Lower lobe of right lung (tissue), 2 donors: Measurements from ENCODE around the gene SORL1. TPM values are rescaled to one million over a fixed set of nuclear protein-coding genes. Genes with fewer than 3 reads are reported as not detected.

Experiments
- ATAC-seq, 2 donors: fragments of 200-7000 bp; cut with Tn5 transposase; one replicate each; pipeline ENCODE4 v1.9.1; 2020 to 2022; ENCODE audit warnings: mild to moderate bottlenecking in 2 of 2, moderate library complexity in 2 of 2
- DNase-seq: peaks from one replicate; pipeline ENCODE4 v3.0.0-alpha.2; 2020
- H3K27ac ChIP-seq: fragments of 200-600 bp; one replicate; pipeline ENCODE4 v1.8.0; 2022
- H3K27me3 ChIP-seq: fragments of 200-600 bp; one replicate; pipeline ENCODE4 v1.8.0; 2022; ENCODE audit warnings: low read depth
- H3K36me3 ChIP-seq: fragments of 200-600 bp; one replicate; pipeline ENCODE4 v1.8.0; 2022; ENCODE audit warnings: mild to moderate bottlenecking
- H3K4me1 ChIP-seq: fragments of 200-600 bp; one replicate; pipeline ENCODE4 v1.8.0; 2022
- H3K4me3 ChIP-seq: fragments of 200-600 bp; one replicate; pipeline ENCODE4 v1.8.0; 2022; ENCODE audit warnings: mild to moderate bottlenecking
- H3K9me3 ChIP-seq: fragments of 200-600 bp; one replicate; pipeline ENCODE4 v1.8.0; 2022
- CTCF ChIP-seq: fragments of 200-600 bp; IDR thresholded peaks from one replicate; pipeline ENCODE4 v1.8.0; 2022; ENCODE audit warnings: antibody characterized with exemption, mild to moderate bottlenecking
- intact Hi-C: fragments of 100-400 bp; cut with DNase I; formaldehyde crosslinking; loops from one replicate; pipeline ENCODE4 v1.11.0; 2022
- total RNA-seq: library from RNA; stranded (reverse); fragmentation: NEBNext Ultra II Directional; extraction: Animal tissue kit (Norgen Biotek cat#: 25700); gene quantifications from one replicate; pipeline ENCODE4 v1.2.1, GENCODE V29; 2021
- donor health status: DM: no; HTN: yes; CAD: no; lungs with severe emphysema.

Gene SORL1
- total RNA-seq, 1 donor from 2014 or later, result 74.0 TPM

GRCh38 chr11:121550247-121551030, 98.3 kb downstream of the SORL1 start:
- Histone ChIP-seq H3K27me3 (no peaks in the 10 kb centered on the region), H3K4me3 (no peak overlapping the region), H3K36me3 (peaks cover 32% of the 10 kb centered on the region), H3K27ac (no peak overlapping the region), H3K9me3 (no peaks in the 10 kb centered on the region), H3K4me1 (no peaks in the 10 kb centered on the region)
- no peak for DNase-seq
- intact Hi-C loops, result no loop called here
- peak in 1 of 2 donors; percentile 42 for ATAC-seq
- TF ChIP-seq CTCF, result no peak

- DNase-seq (no peak), ATAC-seq (no peak)
- Histone ChIP-seq H3K4me3 (no peak overlapping the region), H3K9me3 (no peaks in the 10 kb centered on the region), H3K4me1 (no peaks in the 10 kb centered on the region), H3K27ac (no peak overlapping the region), H3K27me3 (no peaks in the 10 kb centered on the region), H3K36me3 (peaks cover 23% of the 10 kb centered on the region)
- intact Hi-C loops, result no loop called here
- no peak for TF ChIP-seq CTCF
Measured at GRCh38 chr11:121551463-121551862, 99.3 kb downstream of the SORL1 start.

GRCh38 chr11:121552154-121552553, 100.0 kb downstream of the SORL1 start:
- no peak overlapping the region for H3K4me3 ChIP-seq
- ATAC-seq (no peak), DNase-seq (no peak)
- peaks cover 23% of the 10 kb centered on the region for H3K36me3 ChIP-seq
- intact Hi-C loops, result no loop called here
- no peaks in the 10 kb centered on the region for H3K9me3 ChIP-seq
- H3K4me1 ChIP-seq, result no peaks in the 10 kb centered on the region
- no peak for TF ChIP-seq CTCF
- H3K27ac ChIP-seq, result no peak overlapping the region
- H3K27me3 ChIP-seq, result no peaks in the 10 kb centered on the region

GRCh38 chr11:121552644-121553043, 100.5 kb downstream of the SORL1 start:
- no peak overlapping the region for H3K27ac ChIP-seq
- H3K9me3 ChIP-seq, result no peaks in the 10 kb centered on the region
- intact Hi-C loops, result no loop called here
- H3K36me3 ChIP-seq, result peaks cover 25% of the 10 kb centered on the region
- DNase-seq, result no peak
- no peak for TF ChIP-seq CTCF
- ATAC-seq, result no peak
- H3K4me1 ChIP-seq, result no peaks in the 10 kb centered on the region
- no peaks in the 10 kb centered on the region for H3K27me3 ChIP-seq
- no peak overlapping the region for H3K4me3 ChIP-seq

- no peak for DNase-seq
- intact Hi-C loops, result no loop called here
- TF ChIP-seq CTCF, result no peak
- no peak for ATAC-seq
- H3K9me3 ChIP-seq, result no peaks in the 10 kb centered on the region
- H3K36me3 ChIP-seq, result peaks cover 31% of the 10 kb centered on the region
- no peak overlapping the region for H3K27ac ChIP-seq
- no peaks in the 10 kb centered on the region for H3K4me1 ChIP-seq
- H3K4me3 ChIP-seq, result no peak overlapping the region
- H3K27me3 ChIP-seq, result no peaks in the 10 kb centered on the region
Measured at GRCh38 chr11:121553389-121553788, 101.3 kb downstream of the SORL1 start.
